ENCODE data around the gene C16orf74.

Gene C16orf74

GRCh38 chr16:85657996-85658395, 92.9 kb downstream of the C16orf74 start:
- no peak for DNase-seq (ENCODE audit: low read depth in 2 of 2)
